ENCODE data around the gene CYLD. TPM values are rescaled to one million over a fixed set of nuclear protein-coding genes. Genes with fewer than 3 reads are reported as not detected.

Gene CYLD
- total RNA-seq, 1 donor, result 61.9 TPM

GRCh38 chr16:50705436-50706110, 36.3 kb upstream of the CYLD start:
- Histone ChIP-seq H3K27ac (ENCODE audit: low read depth, low read length) (no peak overlapping the region), H4K20me1 (ENCODE audit: insufficient read depth, low read length) (no peaks in the 10 kb centered on the region), H3K27me3 (ENCODE audit: insufficient read depth, low read length) (peaks cover 3% of the 10 kb centered on the region), H3K36me3 (ENCODE audit: insufficient read depth, low read length) (no peaks in the 10 kb centered on the region), H3K4me3 (ENCODE audit: insufficient read depth, low read length) (no peak overlapping the region), H2AFZ (ENCODE audit: low read length) (no peak overlapping the region), H3K4me2 (ENCODE audit: insufficient read depth, low read length) (no peak overlapping the region), H3K9me3 (ENCODE audit: low read depth, low read length) (peaks cover 3% of the 10 kb centered on the region), H3K4me1 (ENCODE audit: insufficient read depth, low read length) (no peaks in the 10 kb centered on the region), H3K79me2 (ENCODE audit: insufficient read depth, low read length) (no peaks in the 10 kb centered on the region)
- no peak for DNase-seq (ENCODE audit: insufficient read length, low spot score, missing footprints)
- TF ChIP-seq CTCF (IDR thresholded peaks at IDR 0.05; ENCODE audit: extremely low read depth, low read depth, low read length), result no peak

- Histone ChIP-seq H2AFZ (ENCODE audit: low read length) (no peak overlapping the region), H3K4me3 (ENCODE audit: insufficient read depth, low read length) (no peak overlapping the region), H3K79me2 (ENCODE audit: insufficient read depth, low read length) (no peaks in the 10 kb centered on the region), H3K27me3 (ENCODE audit: insufficient read depth, low read length) (peaks cover 3% of the 10 kb centered on the region), H3K9me3 (ENCODE audit: low read depth, low read length) (peaks cover 3% of the 10 kb centered on the region), H3K36me3 (ENCODE audit: insufficient read depth, low read length) (no peaks in the 10 kb centered on the region), H3K27ac (ENCODE audit: low read depth, low read length) (no peak overlapping the region), H3K4me1 (ENCODE audit: insufficient read depth, low read length) (no peaks in the 10 kb centered on the region), H4K20me1 (ENCODE audit: insufficient read depth, low read length) (no peaks in the 10 kb centered on the region), H3K4me2 (ENCODE audit: insufficient read depth, low read length) (no peak overlapping the region)
- TF ChIP-seq CTCF (IDR thresholded peaks at IDR 0.05; ENCODE audit: extremely low read depth, low read depth, low read length), result no peak
- DNase-seq (ENCODE audit: insufficient read length, low spot score, missing footprints), result no peak
Measured at GRCh38 chr16:50706250-50706649, 35.6 kb upstream of the CYLD start.

GRCh38 chr16:50708373-50709060, 33.4 kb upstream of the CYLD start:
- no peak for DNase-seq (ENCODE audit: insufficient read length, low spot score, missing footprints)
- no peak for TF ChIP-seq CTCF (IDR thresholded peaks at IDR 0.05; ENCODE audit: extremely low read depth, low read depth, low read length)
- no peak overlapping the region for H3K4me3 ChIP-seq (ENCODE audit: insufficient read depth, low read length)
- no peak overlapping the region for H3K27ac ChIP-seq (ENCODE audit: low read depth, low read length)
- H3K4me1 ChIP-seq (ENCODE audit: insufficient read depth, low read length), result no peaks in the 10 kb centered on the region
- no peaks in the 10 kb centered on the region for H3K36me3 ChIP-seq (ENCODE audit: insufficient read depth, low read length)
- H4K20me1 ChIP-seq (ENCODE audit: insufficient read depth, low read length), result no peaks in the 10 kb centered on the region
- H2AFZ ChIP-seq (ENCODE audit: low read length), result no peak overlapping the region
- H3K4me2 ChIP-seq (ENCODE audit: insufficient read depth, low read length), result no peak overlapping the region
- peaks cover 3% of the 10 kb centered on the region for H3K9me3 ChIP-seq (ENCODE audit: low read depth, low read length)
- peaks cover 3% of the 10 kb centered on the region for H3K27me3 ChIP-seq (ENCODE audit: insufficient read depth, low read length)
- no peaks in the 10 kb centered on the region for H3K79me2 ChIP-seq (ENCODE audit: insufficient read depth, low read length)

- DNase-seq (ENCODE audit: insufficient read length, low spot score, missing footprints), result no peak
- H3K4me2 ChIP-seq (ENCODE audit: insufficient read depth, low read length), result no peak overlapping the region
- no peaks in the 10 kb centered on the region for H3K9me3 ChIP-seq (ENCODE audit: low read depth, low read length)
- no peaks in the 10 kb centered on the region for H3K4me1 ChIP-seq (ENCODE audit: insufficient read depth, low read length)
- no peak for TF ChIP-seq CTCF (IDR thresholded peaks at IDR 0.05; ENCODE audit: extremely low read depth, low read depth, low read length)
- H3K79me2 ChIP-seq (ENCODE audit: insufficient read depth, low read length), result no peaks in the 10 kb centered on the region
- H4K20me1 ChIP-seq (ENCODE audit: insufficient read depth, low read length), result no peaks in the 10 kb centered on the region
- no peak overlapping the region for H3K27ac ChIP-seq (ENCODE audit: low read depth, low read length)
- H3K27me3 ChIP-seq (ENCODE audit: insufficient read depth, low read length), result peaks cover 3% of the 10 kb centered on the region
- H3K4me3 ChIP-seq (ENCODE audit: insufficient read depth, low read length), result no peak overlapping the region
- no peak overlapping the region for H2AFZ ChIP-seq (ENCODE audit: low read length)
- no peaks in the 10 kb centered on the region for H3K36me3 ChIP-seq (ENCODE audit: insufficient read depth, low read length)
Measured at GRCh38 chr16:50709061-50709684, 32.7 kb upstream of the CYLD start.

Data from osteoblast (primary cell).